Stimulated activated CD8-positive, alpha-beta memory T cell treated with anti-CD3 and anti-CD28 coated beads, Interleukin-15, amount 100 ng/mL, for 48 hours (primary cell): Measurements from ENCODE around the gene ARHGAP22.
"Not testable (repeated sequence)": the region's sequence is repeated elsewhere in the genome, so short reads cannot be mapped to it uniquely, and the experiment has no call there.

ENCODE experiments used
- DNase-seq, 2 donors: peaks; one replicate each; pipeline ENCODE4 v3.0.0-alpha.2; 2020; ENCODE audit warnings: low read depth in 2 of 2

ARHGAP22 gene

GRCh38 chr10:48421862-48422261, 183.0 kb downstream of the ARHGAP22 start:
- not testable (repeated sequence) for DNase-seq

DNA sequence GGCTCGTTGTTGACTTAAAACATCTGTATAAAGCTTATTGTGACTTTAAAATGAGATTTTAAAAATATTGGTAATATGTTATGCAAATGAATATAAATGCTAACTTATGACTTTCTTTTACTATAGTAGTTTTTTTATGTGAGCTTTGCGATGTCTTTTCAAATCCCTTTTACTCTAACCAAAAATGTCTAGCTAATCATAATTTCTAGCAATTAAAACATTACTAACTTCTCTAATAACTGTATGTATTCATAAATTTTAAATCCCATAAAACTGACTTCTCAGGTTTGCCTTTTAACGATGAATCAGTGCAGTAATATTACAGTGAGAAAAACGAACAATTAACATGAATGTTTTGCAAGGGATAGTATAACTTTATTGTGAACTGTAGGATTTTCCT, 185.2 kb downstream of the ARHGAP22 start:
- DNase-seq: no peak

DNA sequence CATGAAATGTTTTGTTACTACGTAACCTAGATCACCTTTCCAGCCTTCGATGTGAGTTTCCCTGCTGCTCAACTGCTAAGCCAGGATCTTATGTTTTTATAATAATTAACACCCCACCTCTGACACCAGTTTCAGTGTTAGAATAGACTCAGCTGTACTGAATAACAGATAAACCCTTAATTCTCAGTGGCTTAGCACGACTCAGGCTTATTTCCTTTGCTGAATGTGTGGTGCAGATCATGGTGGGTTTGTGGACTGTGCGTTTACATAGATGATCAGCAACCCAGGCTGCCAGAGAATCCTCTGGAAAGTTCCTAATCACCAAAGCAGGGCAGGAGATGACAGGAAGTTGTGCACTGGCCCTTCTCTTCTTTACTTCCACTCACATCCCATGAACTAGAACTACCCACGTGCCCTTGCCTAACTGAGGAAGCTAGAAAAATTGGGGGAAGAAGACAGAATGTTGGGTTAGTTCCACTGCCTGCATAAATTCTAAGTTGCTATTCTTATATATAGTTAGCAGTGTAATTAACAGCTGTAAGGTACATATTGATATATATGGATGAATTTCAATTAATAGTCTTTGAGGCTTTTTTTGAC, 186.6 kb downstream of the ARHGAP22 start:
- DNase-seq: no peak

GRCh38 chr10:48417374-48417773, 187.5 kb downstream of the ARHGAP22 start:
- no peak for DNase-seq

DNA sequence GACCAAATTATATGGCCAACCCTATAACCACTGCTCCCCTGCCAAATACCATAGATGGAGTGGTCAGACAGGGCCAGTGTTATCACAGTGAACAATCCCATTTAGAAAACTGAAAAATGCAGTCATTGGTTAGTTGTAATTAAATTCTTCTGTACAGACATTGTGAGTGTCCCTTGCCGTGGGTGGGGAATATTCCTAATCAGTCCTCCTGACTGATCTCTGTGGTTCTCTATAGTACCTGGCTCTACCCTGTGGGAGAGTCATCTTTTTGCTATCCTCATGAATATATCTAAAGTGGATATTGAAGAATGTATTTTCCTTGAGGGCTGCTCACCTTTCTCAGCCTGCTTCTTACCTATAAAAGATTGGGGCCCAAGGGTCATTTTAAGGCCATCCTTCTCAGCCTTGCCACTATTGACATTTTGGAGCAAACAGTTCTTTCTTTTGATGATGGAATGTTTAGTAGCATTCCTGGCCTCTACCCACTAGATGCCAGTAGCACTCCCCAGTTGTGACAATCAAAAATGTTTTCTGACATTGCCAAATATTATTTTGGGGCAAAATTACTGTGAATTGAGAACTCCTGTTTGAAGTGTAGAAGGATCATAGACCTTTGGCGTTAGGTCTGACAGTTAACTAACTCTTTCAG, 188.2 kb downstream of the ARHGAP22 start:
- DNase-seq: no peak

DNA sequence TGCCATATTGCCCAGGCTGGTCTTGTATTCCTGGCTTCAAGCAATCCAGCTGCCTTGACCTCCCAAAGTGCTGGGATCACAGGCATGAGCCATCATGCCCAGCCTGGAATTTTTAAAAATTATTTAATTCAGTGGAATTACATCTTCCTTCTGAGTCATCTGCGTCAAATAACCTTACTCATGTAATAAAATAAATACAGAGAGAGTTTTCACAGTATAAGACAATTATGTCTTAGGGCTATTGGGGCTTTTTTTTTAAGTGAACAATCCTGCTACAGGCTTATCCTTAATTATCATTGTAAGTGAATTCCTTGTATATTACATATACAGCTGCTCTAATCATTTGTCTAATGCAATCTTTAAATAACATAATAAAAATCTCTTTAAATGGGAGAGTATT, 190.1 kb downstream of the ARHGAP22 start:
- DNase-seq: no peak

DNA sequence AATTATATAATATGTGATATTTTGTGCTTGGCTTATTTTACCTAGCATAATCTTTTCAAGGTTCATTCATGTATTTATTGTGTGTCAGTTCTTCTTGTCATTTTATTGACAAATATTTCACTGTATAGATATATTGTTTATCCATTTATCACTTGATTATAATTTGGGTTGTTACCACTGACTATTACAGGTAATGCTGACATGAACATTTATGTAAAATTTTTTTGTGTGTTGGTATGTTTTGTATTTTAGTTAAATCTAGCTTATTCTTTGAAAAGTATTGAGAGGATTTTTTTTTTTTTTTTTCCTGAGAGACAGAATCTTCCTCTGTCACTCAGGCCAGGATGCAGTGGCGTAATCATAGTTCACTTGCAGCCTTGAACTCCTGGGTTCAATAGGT, 190.7 kb downstream of the ARHGAP22 start:
- DNase-seq: no peak

- no peak for DNase-seq
Observed at GRCh38 chr10:48412933-48413332, 191.9 kb downstream of the ARHGAP22 start.

GRCh38 chr10:48412081-48412480, 192.8 kb downstream of the ARHGAP22 start:
- no peak for DNase-seq

- no peak for DNase-seq
Observed at GRCh38 chr10:48411510-48411909, 193.4 kb downstream of the ARHGAP22 start.

DNA sequence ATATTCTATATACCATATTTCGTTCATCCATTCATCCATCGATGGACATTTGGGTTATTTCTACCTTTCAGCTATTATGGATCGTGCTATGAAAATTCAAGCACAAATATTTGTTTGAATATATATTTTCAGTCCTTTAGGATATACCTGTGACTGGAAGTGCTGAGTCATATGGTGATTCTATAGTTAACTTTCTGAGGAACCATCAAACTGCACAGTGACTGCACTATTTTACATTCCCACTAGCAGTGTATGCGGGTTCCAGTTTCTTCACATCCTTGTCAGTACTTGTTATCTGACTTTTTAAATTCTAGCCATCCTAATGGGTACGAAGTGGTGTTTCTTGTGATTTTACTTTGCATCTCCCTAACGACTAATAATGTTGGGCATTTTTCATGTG, 194.4 kb downstream of the ARHGAP22 start:
- DNase-seq: no peak

DNA sequence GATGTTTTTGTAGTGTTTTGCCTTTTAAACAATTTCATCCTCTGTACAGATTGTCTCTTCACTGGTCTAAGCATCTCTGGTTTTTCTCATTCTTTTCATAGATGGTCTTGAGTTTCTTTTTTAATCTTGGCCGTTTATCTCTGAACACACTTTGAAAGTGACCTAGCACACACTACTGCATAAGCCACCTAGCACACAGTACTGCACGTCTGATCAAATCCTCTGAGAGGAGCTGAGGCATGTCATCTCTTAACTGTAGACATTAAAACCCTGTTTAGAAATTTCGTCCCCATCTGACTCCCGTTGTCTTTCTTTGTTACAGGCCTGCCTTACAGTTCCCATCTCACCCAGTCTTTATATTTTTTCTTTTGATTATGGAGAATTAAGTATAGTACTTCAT, 198.2 kb downstream of the ARHGAP22 start:
- no peak for DNase-seq

- DNase-seq: no peak
Observed at GRCh38 chr10:48406204-48406603, 198.7 kb downstream of the ARHGAP22 start.

DNA sequence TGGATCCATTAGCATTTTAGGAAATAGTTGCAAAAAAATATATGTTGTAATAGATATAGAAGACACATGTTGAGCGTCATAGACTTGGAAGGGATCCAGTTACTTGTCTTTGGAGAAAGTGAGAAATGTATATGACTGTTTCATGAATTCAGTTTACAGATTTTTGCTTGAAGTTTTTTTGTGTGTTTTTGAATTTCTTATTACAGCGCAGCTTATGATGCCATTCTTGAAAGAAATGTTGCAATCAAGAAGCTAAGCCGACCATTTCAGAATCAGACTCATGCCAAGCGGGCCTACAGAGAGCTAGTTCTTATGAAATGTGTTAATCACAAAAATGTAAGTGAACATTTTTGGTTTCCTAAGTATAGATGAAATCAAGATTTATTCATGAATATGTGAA, 200.2 kb downstream of the ARHGAP22 start:
- no peak for DNase-seq

DNA sequence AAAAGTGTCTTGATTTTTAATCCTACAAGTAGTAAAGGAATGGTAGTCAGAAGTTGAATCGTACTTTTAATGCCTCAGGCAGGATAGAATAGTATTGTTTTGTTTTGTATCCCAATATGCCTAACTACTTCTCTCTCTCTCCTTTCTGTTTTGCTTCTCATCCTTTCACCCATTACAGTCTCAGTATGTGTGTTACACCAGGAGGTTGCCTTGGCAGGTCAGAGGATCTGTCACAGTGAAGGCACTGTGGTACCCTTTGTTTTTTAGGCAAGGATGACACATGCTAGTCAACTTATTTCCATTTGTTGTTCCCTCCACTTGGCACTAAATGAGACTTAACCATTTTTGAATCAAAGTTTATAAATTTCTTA, 204.0 kb downstream of the ARHGAP22 start:
- DNase-seq: no peak

DNA sequence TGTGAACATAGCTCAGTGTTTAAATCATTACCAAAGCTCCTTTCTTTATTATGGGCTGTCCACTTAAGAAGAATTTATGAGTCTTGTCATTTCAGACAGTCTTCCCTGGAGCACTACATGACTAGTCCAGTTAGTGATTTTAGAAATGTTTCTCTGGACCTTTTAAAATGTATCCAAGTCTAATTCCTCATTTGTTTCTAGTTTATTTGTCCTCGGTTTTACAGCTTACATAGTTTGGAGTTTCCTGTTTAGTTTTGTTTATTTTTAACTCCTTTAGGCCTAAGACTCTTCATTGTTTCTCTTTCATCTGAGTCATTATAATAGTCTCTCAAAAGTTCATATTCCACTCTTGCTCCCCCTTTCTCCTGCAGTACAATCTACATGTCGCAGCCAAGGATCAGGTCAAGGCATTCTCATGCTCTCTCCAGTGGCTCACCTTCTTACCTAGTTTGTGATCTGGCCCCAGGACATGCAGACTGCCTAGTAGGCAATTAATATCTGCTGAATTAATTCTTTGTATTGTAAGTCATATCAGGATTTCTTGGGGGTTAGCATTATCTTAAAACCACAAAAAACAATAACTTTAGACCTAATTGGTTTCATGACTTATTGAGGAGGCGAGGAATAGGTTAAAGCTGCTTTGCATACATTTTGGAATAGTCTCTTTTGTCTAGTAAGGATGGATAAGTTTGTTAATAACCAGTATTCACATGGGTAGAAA, 204.6 kb downstream of the ARHGAP22 start:
- no peak for DNase-seq

DNA sequence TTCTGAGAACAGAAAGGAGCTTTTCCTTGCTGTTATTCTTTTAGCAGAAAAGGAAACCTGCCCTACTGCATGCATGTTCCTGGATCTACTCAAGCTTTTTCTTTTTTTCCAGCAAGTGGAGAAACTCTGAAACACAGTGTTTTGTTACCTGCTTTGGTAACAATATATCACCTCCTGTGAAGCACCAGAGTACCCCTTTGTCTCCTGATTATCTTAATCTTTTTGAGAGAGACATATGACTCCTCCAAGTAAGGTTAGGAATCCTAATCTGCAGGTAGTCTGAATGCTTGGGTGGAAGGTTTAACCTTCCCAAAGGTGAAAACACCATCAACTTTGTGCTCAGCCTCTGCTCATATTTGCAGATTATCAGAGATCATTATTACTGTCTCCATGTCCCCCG, 205.3 kb downstream of the ARHGAP22 start:
- DNase-seq: no peak

- no peak for DNase-seq
Observed at GRCh38 chr10:48399056-48399541, 205.8 kb downstream of the ARHGAP22 start.

- no peak for DNase-seq
Observed at GRCh38 chr10:48398261-48398660, 206.6 kb downstream of the ARHGAP22 start.
